Embryonic facial prominence (tissue), 1 donor: Measurements from ENCODE around the gene PCCA.

ENCODE experiments used
- DNase-seq: peaks from one replicate; pipeline ENCODE4 v3.0.0-alpha.2; 2016; ENCODE audit errors: extremely low spot score

PCCA gene

DNA sequence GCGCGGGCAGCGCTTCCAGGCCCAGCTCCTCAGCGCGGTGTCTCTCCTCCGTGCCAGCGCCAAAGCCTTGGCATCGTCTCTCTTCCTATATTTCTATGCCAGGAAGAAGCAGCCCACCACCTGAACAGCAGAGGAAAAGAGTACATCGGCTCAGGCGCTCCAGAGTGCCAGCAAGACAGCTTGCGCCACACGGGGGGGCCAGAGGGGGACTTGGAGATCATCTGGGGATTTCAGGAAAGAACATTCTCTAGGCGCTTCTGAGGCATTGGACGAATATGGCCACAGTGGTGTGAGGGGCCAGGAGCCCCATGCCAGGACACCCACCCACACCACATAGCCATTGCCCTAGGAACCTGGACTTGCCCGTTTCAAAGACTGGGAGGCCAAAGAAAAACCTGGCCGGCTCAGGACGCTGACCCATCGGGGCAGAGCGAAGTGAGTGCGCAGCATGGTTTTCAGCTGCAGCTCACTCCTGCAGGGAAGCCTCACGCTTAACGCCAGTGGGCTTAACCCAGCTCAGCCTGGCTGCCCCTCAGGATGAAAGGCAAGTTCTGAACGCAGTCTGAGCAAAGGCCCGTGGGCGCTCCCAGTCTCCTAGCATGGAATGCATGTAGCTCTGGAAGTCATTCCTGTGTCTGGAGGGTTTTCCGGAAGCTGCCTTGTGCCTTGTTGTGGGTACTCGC is 437.6 kb downstream of the PCCA start:
- no peak for DNase-seq

DNA sequence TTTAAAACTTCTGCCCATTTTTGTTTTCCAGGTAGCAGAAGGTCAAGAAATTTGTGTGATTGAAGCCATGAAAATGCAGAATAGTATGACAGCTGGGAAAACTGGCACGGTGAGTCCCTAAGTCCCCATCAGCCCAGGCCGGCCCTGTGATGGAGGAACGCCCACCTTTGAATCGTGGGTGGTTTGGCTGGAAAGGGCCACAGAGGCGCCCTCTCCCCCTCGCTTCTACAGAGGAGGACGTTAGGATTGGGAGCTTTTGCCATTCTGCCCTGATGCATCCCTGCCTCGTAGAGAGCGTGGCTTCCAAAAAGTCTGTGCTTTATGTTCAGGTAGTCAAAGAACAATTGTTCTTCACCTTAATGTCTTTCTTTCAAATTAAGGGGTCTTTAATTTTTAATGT is 438.8 kb downstream of the PCCA start:
- no peak for DNase-seq

DNA sequence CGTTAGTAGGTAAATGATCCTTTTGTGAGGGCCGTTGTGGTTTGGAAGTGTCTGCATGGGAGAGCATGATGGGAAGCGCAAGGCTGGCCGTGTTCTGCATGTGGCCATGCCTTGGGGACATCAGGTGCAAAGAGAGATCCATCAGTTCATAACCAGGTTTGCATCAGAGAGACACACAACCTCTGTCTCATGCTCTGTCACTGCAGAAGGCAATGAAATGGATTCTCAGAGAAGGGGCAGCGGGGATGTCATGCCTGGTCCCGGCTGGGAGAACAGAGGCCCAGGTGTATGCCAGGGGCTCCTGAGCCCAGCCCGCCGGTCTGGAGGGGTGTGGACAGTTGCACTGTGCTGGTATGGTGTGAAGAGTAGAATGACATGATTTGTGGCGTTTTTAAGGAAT is 439.5 kb downstream of the PCCA start:
- no peak for DNase-seq

DNA sequence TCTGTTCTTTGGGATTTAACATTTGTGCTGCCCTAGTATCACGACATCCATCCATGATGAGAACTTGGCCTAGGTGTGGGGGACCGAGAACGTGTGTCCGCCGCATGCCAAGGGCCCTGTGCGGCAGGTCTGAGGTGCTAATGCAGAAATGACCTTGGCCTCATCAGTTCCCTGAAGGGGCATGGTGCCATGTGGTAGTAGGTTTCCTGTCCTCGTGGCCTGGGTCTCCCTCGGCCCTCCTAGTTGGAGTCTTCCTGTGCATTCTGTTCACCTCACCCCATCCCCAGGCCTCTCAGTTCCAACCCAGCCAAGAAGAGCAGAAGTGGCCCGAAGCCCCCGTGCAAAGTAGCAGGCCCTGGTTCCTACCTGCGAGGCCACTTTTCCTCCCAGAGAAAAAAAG is 439.9 kb downstream of the PCCA start:
- no peak for DNase-seq

DNA sequence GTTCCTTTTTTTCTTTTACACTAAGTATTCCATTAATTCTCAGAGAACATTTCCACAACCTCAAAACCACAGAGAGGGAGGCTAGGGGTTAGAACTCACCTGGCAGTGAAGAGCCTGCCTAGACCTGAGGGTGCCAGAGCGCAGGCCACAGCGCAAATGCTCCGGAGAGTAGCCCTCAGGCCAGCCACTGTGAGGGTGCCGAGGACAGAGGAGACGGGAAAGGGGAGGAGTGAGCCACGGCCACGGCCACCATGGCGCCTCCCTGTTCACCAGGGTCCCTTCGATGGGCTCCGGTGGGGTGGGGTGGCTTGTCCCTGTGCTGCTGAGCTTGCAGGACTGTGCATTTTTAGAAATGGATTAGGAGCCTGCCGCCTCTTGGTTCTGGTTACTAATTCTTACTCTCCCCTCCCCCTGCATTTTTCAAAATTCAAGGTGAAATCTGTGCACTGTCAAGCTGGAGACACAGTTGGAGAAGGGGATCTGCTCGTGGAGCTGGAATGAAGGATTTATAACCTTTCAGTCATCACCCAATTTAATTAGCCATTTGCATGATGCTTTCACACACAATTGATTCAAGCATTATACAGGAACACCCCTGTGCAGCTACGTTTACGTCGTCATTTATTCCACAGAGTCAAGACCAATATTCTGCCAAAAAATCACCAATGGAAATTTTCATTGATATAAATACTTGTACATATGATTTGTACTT is 440.9 kb downstream of the PCCA start:
- no peak for DNase-seq

DNA sequence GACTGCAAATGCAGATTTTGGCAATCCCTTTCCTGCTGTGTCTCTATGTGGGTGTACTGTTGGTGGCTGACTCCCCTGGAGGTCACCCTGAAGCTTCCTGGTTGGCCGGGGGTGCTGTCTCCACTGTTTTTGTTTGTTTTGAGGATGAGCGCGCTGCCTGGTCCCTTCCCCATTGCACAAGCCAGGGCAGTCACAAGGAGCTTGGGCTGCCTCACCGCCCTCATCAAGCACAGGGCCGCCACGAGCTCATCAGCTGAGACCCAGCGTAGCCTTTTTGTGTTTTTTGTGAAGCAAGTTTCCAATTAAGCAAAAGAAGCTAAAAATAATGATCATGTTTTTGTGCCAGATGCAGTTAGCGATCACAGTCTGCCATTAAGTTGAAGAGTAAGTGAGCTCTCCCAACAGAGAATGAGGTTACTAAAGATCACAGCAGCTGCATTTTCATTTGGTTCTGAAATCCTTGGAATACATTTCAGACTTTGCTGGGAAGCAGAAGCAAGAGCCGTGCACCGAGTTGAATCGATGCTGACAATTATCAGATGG is 441.8 kb downstream of the PCCA start:
- no peak for DNase-seq

DNA sequence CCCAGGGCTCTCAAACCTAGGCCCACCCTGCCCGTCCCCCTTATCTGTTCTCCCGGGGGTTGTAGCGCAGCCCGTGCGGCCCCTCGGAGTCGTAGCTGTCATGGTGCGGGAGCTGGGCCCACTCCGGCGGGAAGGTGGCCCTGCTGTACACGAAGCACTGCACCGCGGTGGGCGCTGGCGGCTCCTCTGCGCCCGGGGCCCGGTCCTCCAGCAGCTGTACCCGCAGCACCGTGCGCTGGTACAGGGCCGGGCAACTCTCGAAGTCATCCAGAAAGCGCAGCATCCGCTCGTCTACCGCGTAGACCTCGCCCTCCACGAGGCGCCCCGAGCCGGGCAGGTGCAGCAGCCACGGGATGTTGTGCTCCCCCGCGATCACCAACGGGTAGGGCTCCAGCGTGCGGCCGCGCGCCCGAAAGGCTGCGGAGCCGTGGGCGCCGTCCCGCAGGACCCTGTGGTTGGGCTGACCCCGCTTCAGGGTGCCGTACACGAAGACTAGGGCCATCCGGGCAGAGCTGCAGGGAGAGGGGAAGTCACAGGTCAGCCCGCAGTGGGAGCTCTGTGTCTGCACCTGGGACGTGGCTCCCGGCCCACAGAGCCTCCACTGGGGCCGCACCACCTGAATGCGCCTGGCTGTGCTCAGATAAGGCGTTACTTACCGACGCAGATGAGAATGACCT is 443.3 kb downstream of the PCCA start:
- DNase-seq = no peak

DNA sequence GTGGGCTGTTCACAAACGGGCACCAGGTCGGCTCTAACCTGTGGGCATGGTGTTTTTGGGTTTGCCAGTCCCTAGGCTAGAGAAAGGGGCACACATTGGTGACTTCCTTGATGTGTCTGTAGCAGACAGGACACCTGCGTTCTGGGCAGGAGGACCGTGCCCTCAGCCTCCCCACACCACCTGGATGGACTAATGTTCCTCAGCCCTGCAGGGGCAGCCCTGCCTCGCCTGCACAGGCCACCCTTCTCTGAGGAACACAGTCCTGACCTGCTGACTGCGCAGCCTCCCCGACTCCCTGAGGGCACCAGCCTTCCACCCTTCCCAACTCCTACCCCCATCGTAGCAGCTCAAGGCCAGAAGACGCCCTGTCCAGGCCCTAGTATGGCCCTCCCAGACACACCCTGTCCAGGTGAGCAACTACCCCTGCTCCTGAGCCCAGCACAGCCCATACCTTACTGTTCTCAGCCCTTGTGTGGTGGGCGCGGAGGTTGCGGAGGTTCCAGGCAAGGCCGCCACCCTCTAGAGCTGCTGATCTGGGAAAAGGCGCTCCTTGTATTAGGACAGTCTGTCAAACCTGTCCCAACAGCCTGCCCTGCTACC is 444.0 kb downstream of the PCCA start:
- no peak for DNase-seq

DNA sequence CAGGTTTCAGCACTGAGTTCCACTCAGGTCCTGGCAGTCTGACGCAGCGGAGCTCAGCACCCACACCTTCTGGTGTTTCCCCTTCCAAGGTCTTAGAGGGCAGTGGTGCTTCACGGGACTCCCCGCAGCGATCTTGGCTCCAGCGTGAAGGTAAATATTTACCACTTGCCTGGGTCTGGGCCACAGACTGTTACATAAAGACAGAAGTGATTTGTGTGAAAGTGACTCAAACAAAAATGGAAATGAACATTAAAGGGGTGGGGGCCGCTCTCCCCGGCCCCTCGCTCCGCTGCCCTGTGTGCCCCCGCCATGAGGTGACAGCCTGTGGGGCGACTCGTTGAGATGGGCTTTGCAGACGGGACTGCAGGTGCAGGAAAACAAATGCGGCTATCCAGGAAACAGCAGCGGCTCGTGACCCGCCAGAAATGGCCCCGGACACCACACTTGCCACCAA is 444.7 kb downstream of the PCCA start:
- no peak for DNase-seq

DNA sequence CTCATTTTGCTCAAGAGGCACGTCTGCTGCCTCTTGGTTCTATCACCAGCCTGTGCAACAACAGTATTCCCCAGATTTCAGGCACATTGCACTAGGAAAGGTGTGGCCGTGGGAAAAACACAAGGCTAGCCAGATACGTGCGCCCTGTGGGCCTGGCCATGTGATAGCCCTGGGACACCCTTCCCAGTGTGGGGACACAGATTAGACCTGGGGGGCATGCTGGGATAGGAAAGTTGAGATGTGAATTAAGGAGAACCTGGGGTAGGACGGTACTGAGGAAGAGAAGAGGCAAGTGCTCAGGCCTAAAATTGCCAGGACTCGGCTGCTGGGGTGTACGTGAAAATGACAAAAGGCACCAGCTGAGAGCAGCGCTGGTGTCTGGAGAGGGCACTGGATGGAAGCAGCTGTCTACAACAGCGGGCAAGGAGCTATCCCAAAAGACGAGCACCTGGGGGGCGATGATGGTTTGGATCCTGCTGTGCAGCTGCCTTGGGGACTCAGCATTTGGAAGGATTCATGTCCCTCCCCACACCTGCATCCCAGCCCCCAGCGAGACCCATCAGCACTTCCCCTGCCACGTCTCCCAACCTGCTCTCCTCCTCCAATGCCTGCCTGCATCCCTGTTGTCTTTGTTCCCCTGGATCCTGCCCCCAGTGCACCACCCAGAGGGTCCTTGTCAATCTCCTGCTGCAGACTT is 445.4 kb downstream of the PCCA start:
- DNase-seq = no peak

DNA sequence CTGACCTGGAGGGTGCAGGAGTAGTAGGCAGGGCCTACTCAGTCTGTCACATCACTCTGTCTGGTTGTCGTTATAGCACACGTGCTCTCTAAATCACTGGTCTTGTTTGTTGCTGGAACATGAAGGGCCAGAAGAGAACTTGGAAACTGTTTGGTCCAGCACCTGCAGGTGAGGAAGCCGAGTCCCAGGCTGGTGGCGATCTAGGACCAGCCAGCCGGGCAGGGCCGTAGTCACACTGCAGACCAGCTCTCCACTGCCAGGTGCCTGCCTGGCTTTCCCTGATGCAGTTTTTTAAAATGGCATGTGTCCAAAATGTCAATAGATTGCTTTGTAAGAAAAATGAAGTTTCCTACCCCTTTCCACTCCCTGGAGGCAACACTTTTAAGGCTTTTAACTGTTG is 446.0 kb downstream of the PCCA start:
- DNase-seq = no peak

DNA sequence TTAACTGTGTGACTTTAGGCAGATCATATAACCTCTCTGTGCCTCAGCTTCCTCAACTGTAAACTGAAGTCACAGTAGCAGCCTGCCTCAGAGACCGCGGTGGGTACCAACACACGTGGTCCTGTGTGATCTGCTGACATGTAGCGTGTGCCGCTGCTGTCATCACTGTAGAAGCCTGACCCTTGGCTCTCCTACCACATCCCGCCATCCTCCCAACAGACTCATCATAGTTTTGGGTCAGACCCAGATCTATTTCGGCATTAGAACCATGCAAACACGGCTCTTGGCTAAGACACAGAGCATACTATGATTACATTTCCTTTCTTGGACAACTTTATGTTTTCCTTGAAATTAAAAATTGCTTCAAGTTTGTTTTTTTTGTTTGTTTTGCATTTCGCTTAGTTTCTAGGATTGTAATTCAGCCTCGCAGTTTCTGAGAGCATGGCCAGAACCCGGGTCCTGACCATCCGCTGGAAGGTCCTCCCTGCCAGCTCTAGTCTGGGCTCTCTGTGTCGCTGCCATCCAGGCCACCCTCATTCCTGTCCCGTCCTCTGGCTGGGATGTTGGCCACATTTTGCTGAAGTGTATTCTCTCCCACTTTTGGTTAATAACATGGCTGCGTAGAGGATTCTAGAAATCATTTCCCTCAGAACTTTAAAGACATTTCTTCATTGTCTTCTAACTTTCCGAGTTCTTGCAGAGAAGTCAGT is 446.7 kb downstream of the PCCA start:
- DNase-seq = no peak

DNA sequence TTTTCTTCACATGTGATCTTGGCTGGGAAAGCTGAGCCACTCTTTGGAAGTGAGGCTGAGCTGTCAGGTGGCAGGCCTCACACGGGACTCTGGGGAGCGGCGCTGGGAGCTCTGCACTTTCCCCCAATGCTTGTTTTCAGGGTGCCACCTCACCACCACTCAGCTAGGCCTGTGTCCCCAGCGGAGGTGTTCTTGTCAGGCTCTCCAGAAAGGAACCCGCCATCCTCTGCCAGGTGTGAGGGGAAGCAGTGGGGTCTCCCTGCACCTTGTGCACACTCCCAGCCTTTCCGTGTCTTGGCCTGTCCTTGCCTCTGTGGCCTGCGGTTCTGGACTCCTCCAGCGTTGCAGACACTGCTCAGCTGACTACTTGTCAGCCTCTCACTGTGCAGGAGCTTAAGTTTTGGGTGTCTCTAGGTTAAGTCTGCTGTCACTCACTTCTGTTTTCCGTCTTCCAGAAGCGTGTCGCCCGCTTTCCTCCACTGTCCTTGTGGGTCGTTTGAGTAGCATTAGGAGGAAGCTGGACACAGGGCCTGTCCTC is 447.8 kb downstream of the PCCA start:
- DNase-seq = no peak

DNA sequence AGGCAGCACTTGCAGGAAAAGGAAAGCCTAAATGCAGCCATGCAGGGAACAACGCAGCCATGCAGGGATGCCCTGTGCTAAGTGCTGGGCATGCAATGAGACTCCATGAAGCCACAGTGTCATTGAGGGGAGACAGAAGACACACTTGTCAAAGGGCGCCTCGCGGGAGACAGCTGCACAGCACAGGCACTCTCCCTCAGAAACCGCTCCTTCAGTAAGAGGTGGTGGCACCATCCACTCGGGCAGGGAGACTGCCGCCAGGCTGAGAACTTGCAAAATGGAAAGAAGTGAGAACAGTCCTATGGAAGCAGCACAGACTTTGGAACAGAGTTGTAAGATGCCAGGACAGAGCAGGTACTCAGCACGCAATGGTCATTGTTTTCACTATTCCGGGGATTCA is 448.6 kb downstream of the PCCA start:
- no peak for DNase-seq

DNA sequence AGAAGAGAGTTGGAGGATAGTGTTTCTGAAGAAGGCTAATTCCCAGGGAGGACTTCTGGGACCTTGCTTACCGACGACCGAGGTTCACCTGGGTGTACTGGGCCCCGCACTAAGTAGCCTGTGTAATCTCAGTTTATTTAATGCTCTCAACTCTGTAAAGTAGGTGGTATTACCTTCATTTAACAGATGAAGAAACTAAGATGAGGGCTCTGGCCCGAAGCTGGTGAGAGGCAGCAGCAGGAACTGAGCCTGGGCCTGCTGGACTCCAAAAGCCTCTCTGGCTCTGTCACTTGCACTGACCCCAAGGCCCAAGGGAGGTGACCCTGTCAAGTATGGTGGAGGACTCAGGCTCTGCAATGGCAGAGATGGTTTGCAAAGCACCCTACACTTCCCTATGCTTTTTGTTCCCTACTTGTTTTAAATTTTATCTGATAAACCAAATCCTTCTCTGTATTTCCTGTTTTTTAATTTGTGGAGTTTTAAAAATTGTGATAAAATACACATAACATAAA is 449.1 kb downstream of the PCCA start:
- DNase-seq = no peak

DNA sequence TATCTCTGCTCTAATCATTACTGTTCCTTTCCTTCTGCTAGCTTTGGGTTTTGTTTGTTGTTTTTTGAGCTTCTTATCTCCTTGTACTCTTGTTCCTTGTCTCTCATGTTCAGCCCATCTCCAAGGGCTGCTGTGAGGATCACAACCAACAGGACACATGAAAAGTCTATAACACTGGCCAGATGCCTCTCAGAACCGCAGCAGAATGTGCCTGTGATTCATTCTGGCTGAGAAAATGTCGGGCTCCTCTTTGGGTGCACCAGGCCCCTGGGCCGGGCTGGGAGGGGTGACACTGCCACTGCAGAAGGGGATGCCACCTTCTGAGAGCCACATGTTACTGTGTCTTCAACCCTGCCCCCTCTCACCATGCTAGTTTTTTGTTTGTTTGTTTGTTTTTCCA is 451.7 kb downstream of the PCCA start:
- DNase-seq = no peak

DNA sequence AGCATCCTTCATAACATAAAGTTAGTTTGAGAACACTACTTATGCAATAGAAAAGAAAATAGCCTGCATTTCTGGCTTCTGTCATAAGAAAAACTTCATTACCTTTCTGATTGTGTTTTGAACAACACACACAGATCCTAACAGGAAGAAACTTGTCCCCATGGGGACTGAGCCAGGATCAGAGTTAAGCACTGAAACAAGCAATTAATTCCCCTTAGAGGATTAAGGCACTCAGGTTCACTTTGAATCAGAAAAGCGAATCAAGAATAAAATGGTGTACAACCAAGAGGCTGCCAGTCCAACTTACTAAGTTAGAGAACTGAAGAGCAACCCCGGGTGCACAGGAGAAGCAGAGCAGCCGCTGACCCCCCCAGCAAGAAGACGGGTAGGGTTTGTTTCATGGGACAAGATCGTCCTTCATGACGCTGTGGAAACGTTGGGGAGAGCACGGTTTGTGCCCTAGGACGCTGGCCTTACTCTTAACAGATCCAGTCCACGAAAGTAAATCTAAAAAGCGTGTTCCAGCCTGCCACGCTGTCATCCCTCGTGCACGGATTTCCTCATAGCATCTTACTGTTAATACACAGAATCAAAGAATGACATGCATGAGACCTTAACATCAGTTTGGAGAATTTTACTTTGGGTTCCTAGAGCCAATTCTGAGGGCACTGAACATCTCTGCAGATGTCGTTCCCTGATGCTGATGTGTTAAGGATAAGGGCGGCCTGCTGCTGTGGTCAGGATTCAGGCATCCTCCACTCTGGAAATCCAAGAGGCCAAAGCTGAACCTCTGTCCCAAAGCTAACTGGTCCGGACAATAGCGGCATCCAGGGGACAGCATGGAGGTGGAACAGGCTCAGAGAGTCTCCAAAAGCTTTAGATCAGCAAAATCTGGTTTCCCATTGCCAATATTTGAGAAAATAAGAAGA is 453.3 kb downstream of the PCCA start:
- no peak for DNase-seq

DNA sequence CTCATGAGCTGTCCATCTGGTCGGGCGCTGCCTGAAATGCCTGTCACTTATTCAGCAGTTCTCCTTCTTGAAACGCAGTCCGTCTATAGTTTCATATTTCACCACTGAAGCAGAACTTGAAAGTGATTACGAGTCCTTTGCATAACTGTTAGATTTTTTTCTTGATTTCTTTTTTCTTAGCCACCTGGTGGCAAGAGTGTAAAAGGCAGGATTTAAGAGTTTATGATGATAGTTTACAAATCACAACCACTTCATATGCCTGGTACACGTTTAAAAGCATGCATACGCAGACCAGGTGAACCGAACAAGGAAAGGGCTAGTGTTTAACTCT is 453.9 kb downstream of the PCCA start:
- no peak for DNase-seq

DNA sequence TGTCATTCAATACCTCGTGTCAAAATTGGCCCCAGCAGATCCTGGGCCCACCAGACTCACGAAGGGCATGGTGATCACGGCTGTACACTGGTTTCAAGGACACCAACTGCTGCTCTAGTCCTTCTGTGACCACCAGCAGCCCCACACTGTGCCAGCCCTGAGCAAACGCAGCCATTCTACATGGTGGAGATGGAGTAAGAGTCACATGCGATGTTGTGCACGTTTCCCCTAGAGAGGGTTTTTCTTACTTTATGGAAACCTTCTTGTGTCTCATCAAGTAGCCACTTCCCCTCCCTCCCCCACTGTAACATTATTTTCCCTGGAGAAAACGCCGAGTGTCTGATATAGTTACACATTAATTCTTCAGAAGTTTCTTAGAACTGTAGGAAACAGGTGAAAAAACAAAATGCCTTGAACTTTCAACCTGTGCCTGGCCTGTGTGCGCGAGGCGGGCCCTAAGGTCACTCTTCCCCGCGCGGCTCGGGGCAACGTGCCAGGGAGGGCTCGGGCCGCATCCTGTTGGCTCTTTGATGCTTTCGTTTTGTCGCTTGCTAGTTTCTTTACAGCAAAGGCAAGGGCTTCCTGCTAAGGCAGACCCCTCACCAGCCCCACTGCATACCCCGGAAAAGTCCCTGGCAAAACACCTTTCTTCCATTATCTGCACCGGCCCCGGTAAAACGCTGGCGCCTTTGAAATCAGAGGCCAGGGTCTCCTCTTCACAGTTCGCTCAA is 455.1 kb downstream of the PCCA start:
- DNase-seq = no peak
